GM18498 (cell line): Measurements from ENCODE around the gene MRM3.
"Not testable (repeated sequence)": the region's sequence is repeated elsewhere in the genome, so short reads cannot be mapped to it uniquely, and the experiment has no call there.

Experiments used
- ATAC-seq: cut with Tn5 transposase; IDR thresholded peaks from one replicate; pipeline ENCODE4 v1.9.1; 2021; ENCODE audit warnings: mild to moderate bottlenecking, moderate library complexity; ENCODE audit not compliant: unreplicated experiment

Gene MRM3

GRCh38 chr17:752620-753219 lies 29.4 kb upstream of the MRM3 start:
- peak; percentile 19 for ATAC-seq

DNA sequence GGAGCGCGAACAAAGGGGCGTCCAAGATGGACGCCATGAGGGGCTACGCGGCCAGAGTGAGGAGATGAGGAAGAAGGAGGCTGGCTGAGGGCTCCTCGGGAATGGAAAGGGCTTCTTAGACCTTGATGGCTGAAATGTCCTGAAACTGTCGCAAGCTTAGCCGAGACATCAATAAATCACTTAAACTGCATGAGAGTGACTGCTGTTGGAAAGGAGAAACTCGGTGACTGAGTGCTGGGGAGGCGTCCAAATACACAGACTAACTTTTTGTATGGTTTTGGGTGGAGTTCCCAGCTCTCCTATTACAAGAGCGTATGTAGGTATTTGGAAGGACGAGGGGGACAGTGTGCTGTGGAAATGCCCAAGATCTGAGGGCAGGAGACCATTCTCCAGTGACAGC lies 28.7 kb upstream of the MRM3 start:
- ATAC-seq, result no peak

DNA sequence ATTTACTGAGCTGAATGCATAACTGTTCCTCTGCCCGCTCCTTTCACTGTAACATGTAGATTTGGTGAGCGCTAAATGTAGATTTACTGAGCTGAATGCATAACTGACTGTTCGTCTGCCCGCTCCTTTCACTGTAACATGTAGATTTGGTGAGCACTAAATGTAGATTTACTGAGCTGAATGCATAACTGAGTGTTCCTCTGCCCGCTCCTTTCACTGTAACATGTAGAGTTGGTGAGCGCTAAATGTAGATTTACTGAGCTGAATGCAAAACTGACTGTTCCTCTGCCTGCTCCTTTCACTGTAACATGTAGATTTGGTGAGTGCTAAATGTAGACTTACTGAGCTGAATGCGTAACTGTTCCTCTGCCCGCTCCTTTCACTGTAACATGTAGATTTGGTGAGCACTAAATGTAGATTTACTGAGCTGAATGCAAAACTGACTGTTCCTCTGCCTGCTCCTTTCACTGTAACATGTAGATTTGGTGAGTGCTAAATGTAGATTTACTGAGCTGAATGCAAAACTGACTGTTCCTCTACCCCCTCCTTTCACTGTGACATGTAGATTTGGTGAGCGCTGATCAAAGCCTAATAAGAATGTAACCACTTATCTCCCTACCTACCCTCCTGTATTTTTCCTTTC lies 26.7 kb upstream of the MRM3 start:
- ATAC-seq, result not testable (repeated sequence)

- ATAC-seq, result not testable (repeated sequence)
These were observed 26.1 kb upstream of the MRM3 start for GRCh38 chr17:756010-756567.

- no peak for ATAC-seq
These were observed 22.2 kb upstream of the MRM3 start for GRCh38 chr17:759964-760363.

- ATAC-seq, result no peak
These were observed 21.8 kb upstream of the MRM3 start for GRCh38 chr17:760371-760770.

- ATAC-seq, result no peak
These were observed 15.1 kb upstream of the MRM3 start for GRCh38 chr17:767076-767475.

GRCh38 chr17:773016-773415 lies 9.1 kb upstream of the MRM3 start:
- no peak for ATAC-seq

DNA sequence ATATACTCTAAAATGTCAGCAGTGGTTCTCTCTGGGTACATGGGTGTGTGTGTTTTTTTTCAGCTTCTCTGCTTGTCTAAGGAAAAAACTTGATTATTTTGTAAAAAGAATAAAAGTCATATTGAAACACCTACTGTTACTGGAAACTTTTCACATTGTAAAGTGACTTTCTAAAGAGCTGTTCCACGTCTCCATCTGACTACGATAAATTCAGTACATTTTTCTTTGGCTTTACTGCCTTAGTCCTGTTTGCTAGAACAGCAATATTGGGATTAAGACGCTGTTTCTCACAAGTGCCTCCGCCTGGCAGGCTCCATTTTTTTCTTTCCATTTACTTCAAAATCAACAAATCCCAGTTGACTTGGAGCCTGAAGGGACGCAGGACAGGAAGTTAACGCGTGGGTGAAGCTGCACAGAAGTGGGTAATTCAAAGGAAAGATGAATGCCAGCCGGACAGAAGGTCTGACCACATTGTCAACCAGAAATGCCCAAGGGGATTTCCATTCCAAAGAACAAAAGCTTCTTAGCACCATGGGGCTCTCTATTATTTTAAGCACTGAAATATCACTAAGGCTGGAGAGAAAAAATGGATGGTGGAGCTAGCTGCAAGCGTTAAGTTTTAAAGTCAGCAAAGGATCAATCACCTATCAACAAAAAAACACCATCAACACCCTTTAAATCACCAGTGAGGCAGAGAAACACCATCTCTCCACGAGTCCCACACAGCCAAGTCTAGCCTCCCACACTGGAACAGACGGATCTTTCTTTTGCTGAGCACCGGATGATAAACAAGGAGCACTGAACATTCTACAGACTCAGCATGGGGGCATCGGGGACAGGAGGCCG lies 8.5 kb upstream of the MRM3 start:
- ATAC-seq, result no peak

GRCh38 chr17:774313-774584 lies 7.9 kb upstream of the MRM3 start:
- ATAC-seq, result no peak

- ATAC-seq, result no peak
These were observed 4.1 kb upstream of the MRM3 start for GRCh38 chr17:778096-778495.

GRCh38 chr17:784143-784542 lies 2.0 kb downstream of the MRM3 start:
- ATAC-seq, result no peak

DNA sequence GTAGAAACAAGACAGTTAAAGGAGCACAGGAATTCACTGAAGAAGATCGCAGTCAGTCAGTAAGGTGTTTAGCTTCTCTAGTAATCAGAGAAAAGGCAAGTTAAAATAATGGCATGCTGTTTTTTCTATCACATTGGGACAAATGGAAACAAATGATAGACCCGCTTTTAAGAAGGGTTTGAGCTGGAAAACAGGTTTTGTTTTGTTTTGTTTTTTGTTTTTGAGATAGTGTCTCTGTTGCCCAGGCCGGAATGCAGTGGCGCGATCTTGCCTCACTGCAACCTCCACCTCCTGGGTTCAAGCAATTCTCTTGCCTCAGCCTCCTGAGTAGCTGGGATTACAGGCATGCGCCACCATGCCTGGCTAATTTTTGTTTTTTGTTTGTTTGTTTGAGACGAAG lies 3.7 kb downstream of the MRM3 start:
- not testable (repeated sequence) for ATAC-seq

- ATAC-seq, result no peak
These were observed 5.6 kb downstream of the MRM3 start for GRCh38 chr17:787641-788221.

- ATAC-seq, result no peak
These were observed 6.4 kb downstream of the MRM3 start for GRCh38 chr17:788551-788950.

GRCh38 chr17:789160-789840 lies 7.1 kb downstream of the MRM3 start:
- no peak for ATAC-seq

DNA sequence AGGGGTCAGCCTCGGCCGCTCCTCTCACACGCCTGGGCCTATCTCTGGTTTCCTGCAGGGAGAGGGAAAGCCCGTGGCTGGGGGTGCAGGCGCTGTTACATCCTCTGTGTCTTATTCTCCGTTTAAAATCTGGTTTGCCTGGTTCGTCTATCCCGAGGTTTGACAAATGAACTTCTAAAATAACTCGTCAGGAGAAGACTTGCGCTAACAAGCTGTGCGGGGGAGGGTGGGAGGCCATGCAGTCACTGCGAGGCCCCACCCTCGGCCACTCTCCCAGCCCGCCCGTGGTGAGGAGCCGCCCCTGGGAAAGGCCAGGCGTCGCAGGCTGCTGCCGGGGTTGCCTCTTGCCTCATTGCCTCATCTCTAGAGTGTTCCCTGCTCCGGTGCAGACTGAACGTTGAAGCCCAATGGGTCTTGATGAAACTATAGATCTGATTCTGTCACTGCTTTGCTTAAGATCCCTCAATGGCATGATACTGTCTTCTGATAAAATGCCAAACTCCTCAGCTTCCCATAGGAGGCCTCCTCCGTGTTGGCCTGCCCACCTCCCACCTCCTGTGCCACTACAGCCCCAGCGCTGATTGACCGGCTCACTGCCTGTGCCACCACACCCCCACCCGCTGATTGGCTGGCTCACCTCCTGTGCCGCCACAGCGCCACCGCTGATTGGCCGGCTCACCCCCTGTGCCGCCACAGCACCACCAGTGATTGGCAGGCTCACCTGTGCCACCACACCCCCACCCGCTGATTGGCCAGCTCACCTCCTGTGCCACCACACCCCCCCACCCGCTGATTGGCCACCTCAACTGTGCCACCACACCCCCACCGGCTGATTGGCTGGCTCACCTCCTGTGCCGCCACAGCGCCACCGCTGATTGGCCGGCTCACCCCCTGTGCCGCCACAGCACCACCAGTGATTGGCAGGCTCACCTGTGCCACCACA lies 8.0 kb downstream of the MRM3 start:
- not testable (repeated sequence) for ATAC-seq

DNA sequence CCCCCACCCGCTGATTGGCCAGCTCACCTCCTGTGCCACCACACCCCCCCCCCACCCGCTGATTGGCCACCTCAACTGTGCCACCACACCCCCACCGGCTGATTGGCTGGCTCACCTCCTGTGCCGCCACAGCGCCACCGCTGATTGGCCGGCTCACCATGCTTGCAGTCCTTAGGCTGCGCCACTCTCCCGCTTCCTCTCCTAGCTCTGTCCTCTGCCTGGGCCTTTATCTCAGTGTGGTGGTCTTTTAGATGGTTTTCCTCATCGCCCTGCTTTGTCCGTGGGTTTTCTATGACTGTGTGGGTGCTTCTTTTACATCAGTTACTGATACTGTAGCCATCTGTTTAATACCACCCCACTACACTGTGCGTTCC lies 8.7 kb downstream of the MRM3 start:
- not testable (repeated sequence) for ATAC-seq

- ATAC-seq, result no peak
These were observed 9.7 kb downstream of the MRM3 start for GRCh38 chr17:791829-792228.

GRCh38 chr17:792277-792676 lies 10.1 kb downstream of the MRM3 start:
- ATAC-seq, result no peak
